DMS53 (cell line): ENCODE measurements around the gene LRRFIP1.
A peak's percentile ranks its signal among the peaks of the same experiment; 100 is the strongest.
"Not testable (repeated sequence)": the region's sequence is repeated elsewhere in the genome, so short reads cannot be mapped to it uniquely, and the experiment has no call there.

ENCODE experiments used
- DNase-seq: peaks from one replicate; lab custom pipeline; 2025; lab: John Stamatoyannopoulos, UW

Gene LRRFIP1

GRCh38 chr2:237597196-237598145 is 29.9 kb upstream of the LRRFIP1 start:
- peak; percentile 40 for DNase-seq

GRCh38 chr2:237598468-237599208 is 28.7 kb upstream of the LRRFIP1 start:
- no peak for DNase-seq

DNA sequence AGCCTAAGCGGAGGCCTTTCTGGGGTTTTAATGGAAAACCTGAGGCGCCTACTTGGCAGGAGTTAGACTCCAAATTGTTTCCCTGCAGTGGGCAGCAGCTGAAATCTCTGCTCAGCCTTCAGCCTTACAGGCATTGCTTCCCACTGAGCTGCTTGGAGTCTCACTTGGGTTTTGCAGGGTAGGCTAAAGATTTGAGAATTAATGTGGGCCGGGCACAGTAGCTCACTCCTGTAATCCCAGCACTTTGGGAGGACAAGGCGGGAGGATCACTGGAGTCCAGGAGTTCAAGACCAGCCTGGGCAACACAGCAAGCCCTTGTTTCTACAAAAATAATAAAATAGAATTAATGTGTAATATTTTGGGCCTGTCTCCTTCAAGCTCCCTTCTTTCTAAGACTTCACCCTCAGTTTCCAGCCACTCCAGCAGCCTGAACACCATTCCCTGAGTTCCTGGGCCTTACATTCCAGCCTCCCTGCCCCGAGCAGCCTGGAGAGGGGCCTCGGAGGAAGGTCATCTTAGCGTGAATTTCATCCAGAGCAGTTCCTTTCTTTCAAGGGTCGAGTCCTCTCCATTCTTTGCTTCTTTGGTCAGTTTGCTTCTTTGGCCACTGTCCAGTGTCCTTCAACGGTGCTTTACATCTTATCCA is 27.8 kb upstream of the LRRFIP1 start:
- no peak for DNase-seq

- DNase-seq = no peak
These were observed 27.1 kb upstream of the LRRFIP1 start for GRCh38 chr2:237600205-237600846.

DNA sequence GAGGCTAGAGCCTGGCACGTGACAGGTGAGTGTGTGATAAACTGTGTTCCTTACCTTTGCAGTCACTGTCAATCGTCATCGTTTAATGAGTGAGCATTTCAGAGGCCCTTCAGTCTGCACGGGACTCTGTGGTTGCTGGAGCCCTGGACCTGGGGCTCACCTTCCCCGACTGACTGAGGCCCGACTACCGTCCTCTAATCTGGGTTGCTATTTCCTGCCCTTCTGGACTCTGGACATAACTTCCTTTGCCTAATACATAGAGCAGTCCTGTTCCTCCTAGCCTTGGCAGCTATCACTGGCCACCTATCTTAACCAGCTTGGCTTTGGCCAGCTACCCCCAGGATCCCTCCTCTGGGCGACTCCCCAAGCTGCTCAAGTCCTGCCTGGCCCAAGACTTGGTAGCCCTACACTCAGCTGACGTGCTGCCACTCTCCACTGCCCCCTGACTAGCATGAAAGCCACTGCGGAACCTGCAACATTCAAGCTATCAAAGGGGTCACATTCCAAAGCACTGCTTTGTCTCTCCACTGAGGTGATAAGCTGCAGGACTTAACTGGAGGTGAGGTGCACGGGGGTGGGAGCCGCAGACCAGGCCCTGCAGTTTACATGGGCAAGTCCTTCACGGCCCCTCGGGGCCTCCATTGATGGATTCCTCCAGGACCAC is 25.8 kb upstream of the LRRFIP1 start:
- DNase-seq = no peak

DNA sequence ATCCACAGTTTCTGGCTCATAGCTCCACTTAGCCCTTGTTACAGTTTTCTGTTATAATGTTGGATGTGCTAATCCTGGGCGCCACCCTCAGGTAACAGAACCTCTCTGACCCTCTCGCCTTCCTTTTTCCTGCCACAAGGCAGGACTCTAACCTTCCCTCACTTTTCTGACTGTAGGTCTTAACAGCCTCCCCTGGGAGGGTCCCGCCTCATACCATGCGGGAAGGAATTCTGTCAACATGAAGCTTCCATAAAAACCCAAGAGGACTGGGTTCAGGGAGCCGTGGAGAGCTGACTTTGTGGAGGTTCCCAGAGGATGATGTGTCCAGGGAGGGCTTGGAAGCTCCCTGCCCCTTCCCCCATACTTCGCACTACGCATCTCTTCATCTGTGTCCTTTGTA is 25.0 kb upstream of the LRRFIP1 start:
- DNase-seq = no peak

GRCh38 chr2:237603049-237603717 is 24.2 kb upstream of the LRRFIP1 start:
- no peak for DNase-seq

DNA sequence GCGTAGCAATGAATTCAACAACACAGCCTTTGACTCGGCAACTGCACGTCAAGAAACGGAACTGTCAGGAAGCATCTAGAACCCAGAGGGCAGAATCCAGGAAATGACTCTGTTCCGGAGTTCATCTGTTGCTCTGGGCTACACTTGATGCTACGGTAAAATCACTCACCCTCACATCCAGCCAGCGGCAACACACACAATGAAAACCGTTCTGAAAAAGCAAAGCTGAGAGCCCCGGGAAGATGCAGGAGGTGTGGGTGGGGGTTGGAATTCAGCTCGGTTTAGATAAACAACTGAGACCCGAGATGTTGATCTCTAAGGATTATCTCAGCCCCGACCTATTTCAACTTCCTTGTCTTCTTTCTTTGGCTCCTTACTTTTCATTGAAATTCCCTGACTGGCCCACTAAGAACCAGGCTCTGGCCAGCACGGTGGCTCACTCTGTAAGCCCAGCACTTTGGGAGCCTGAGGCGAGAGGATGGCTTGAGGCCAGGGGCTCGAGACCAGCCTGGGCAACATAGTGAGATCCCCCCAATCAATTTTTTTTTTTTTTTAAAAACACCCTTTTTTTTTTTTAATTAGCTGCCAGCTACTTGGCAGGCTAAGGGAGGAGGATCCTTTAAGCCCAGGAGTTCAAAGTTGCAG is 23.5 kb upstream of the LRRFIP1 start:
- DNase-seq = no peak

- DNase-seq = no peak
These were observed 23.0 kb upstream of the LRRFIP1 start for GRCh38 chr2:237604391-237604790.

- DNase-seq = peak; percentile 73
These were observed 22.4 kb upstream of the LRRFIP1 start for GRCh38 chr2:237604960-237605359.

DNA sequence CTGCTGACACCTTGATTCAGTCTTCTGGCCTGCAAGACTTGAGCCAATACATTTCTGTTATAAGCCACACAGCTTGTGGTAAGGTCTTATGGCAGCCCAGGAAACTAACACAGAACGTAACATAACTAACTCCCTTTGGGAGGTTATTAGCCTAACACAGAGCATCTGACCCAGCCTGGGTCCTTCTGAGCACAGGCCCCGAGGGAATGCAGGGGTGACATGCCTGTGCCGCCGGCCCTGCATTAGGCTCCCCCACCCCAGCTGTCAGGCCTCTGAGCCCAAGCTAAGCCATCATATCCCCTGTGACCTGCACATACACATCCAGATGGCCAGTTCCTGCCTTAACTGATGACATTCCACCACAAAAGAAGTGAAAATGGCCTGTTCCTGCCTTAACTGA is 20.9 kb upstream of the LRRFIP1 start:
- not testable (repeated sequence) for DNase-seq

- DNase-seq = no peak
These were observed 14.6 kb upstream of the LRRFIP1 start for GRCh38 chr2:237612527-237613357.

- no peak for DNase-seq
These were observed 13.7 kb upstream of the LRRFIP1 start for GRCh38 chr2:237613679-237614078.

- DNase-seq = no peak
These were observed 13.2 kb upstream of the LRRFIP1 start for GRCh38 chr2:237614151-237614720.

GRCh38 chr2:237615631-237616249 is 11.6 kb upstream of the LRRFIP1 start:
- DNase-seq = no peak

DNA sequence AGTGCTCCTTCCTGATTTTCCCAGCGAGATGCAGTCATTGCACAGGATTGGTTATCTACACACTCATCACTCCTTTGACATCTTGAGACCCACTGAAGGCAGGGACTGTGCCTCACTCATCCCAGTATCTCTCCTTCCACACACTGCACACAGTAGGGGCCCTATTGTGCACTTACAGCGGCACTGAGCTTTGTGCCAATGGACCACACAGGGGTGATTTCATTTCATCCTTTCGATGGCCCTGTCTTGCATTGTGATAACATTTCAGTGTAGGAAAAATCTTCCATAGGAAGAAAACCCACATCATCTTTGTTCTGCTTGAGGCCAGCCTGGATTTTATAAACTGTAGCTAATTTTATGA is 11.0 kb upstream of the LRRFIP1 start:
- no peak for DNase-seq

- DNase-seq = no peak
These were observed 10.4 kb upstream of the LRRFIP1 start for GRCh38 chr2:237616734-237617586.

GRCh38 chr2:237617587-237617982 is 9.8 kb upstream of the LRRFIP1 start:
- DNase-seq = no peak
